Prostate gland (tissue), 2 donors: ENCODE results near the gene PCBP1.

Experiments used
- POLR2A ChIP-seq: fragments of 450-650 bp; IDR thresholded peaks from one replicate; pipeline ENCODE4 v1.6.1; 2016; ENCODE audit warnings: antibody characterized with exemption, mild to moderate bottlenecking
- TF ChIP-seq, protein P1 (sequence below), 4 experiments: fragments of 200-600 bp in 2 of 4; fragments of 450-650 bp in 2 of 4; sonication (generic) in 2 of 4; IDR thresholded peaks; 1 replicate in 3 of 4; 2 replicates in 1 of 4; pipeline ENCODE4 v1.5.1; 2016 to 2019; ENCODE audit warnings: antibody characterized with exemption in 4 of 4, mild to moderate bottlenecking in 2 of 4, moderate library complexity in 2 of 4

GRCh38 chr2:70046534-70046933, 40.7 kb upstream of the PCBP1 start:
- TF ChIP-seq, protein P1, sequence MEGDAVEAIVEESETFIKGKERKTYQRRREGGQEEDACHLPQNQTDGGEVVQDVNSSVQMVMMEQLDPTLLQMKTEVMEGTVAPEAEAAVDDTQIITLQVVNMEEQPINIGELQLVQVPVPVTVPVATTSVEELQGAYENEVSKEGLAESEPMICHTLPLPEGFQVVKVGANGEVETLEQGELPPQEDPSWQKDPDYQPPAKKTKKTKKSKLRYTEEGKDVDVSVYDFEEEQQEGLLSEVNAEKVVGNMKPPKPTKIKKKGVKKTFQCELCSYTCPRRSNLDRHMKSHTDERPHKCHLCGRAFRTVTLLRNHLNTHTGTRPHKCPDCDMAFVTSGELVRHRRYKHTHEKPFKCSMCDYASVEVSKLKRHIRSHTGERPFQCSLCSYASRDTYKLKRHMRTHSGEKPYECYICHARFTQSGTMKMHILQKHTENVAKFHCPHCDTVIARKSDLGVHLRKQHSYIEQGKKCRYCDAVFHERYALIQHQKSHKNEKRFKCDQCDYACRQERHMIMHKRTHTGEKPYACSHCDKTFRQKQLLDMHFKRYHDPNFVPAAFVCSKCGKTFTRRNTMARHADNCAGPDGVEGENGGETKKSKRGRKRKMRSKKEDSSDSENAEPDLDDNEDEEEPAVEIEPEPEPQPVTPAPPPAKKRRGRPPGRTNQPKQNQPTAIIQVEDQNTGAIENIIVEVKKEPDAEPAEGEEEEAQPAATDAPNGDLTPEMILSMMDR (IDR thresholded peaks at IDR 0.05) = no peak
- no peak for TF ChIP-seq POLR2A
